GM18873 (cell line): ENCODE measurements around the gene PPP3CB.
"Not testable (repeated sequence)": the region's sequence is repeated elsewhere in the genome, so short reads cannot be mapped to it uniquely, and the experiment has no call there.

Experiments used
- ATAC-seq: cut with Tn5 transposase; IDR thresholded peaks from one replicate; pipeline ENCODE4 v1.9.1; 2021; ENCODE audit warnings: mild to moderate bottlenecking, moderate library complexity, moderate number of reproducible peaks; ENCODE audit not compliant: unreplicated experiment, low FRiP score

Gene PPP3CB

GRCh38 chr10:73423309-73423708 is 72.5 kb downstream of the PPP3CB start:
- no peak for ATAC-seq

DNA sequence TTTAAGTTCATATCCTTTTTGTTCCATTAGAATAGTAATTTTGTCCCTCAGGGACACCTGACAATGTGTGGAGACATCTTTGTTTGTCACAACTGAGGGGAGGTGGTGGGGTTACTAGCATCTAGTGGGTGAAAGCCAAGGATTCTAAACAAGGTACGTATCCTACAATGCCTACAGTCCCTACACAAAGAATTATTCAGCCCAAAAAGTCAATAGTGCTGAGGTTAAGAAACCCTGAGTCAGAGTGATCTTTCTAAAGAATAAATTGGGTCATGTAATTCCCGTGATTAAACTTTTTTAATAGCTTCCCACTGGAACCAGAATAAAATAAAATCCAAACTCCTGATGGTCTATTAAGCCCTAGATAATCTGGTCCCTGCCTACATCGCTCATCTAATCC is 79.3 kb downstream of the PPP3CB start:
- ATAC-seq = no peak

DNA sequence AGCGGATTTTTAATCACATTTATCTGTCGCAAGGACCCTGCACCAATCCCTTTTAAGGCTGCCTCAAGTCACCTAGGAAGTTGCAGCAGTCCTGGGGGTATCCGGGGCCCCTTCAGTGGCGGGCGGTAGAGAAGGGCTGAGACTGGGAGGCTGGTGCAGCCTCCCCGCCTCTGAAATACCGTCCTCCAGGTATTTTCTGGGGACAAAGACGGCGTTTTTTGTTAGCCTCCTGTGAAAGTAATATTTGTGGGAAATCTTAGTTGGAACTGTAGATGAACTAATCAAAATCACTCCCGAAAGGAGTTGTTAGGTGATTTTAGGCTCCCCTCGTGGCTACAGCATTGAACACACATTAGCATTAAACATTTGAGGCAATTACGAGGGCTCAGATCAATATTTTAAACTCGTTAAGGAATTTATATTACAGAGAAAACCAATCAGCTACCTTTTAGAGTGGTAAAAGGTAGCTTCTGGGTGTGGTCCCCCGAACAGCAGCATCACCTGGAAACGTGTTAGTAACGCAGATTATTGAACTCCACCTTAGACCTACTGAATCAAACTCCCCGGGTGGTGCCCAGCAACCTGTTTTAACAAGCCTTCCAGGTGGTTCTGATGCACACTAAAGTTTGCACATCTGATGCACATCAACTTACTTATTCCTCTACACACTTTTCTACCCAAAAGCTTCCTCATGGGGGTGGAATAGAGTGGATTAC is 81.4 kb downstream of the PPP3CB start:
- no peak for ATAC-seq

- peak; percentile 78 for ATAC-seq
Measured at GRCh38 chr10:73413528-73414229, 82.1 kb downstream of the PPP3CB start, which contains the start of gene ANXA7. Gene ANXA7 (minus strand): TSS chr10:73414058. CDS start chr10:73400856, 13,202 bp downstream.

DNA sequence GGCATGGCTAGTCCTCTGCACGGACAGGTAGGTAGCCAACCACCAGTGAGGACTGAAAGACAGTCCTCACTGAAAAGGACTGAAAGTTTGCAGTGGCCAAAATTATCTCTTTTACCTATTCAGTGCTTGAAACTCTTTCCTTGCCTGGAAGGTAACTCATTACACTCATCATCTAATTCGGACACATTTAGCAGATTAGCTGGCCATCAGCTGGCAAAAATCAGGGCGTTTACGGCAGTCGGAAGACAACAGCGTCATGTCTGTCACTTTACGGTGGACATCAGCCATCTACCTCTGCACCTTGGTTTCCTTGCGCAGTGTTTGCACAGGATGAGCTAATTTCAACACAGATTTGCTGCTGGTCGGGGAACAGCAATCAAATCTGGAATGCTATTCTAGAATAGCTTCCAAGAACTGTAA is 82.7 kb downstream of the PPP3CB start:
- peak; percentile 23 for ATAC-seq

GRCh38 chr10:73410897-73411296 is 84.9 kb downstream of the PPP3CB start:
- ATAC-seq = no peak

DNA sequence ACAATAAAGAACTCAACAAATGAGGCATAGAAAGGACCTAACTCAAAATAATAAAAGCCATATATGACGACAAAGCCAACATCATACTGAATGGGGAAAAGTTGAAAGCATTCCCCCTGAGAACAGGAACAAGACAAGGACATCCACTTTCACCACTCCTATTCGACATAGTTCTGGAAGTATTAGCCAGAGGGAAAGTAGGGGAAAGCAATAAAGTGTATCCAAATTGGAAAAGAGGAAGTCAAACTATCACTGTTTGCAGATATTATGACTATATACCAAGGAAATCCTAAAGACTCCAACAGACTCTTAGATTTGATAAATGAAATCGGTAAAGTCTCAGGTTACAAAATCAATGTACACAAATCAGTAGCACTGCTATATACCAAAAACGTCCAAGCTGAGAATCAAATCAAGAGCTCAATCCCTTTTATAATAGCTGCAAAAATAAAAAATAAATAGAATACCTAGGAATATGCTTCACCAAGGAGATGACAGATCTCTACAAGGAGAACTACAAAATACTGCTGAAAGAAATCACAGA is 86.8 kb downstream of the PPP3CB start:
- no peak for ATAC-seq

GRCh38 chr10:73408061-73408460 is 87.8 kb downstream of the PPP3CB start:
- ATAC-seq = no peak

DNA sequence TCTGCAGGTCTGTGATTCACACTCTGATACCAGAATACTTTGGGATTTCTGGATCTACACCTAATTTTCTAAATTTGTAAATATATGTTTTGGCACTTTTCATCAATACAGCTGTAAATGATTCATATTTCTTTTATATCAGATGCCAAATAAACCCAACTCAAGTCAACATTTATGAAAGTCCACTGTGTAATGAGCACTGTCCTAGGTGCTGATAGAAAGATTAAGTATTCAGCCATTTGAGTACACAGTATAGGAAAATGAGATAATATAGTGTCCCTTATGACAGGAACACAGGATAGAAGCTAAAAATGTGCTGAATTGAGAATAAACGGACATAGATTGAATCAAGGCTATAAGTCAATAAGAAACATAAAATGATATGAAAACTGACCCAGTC is 88.3 kb downstream of the PPP3CB start:
- no peak for ATAC-seq

DNA sequence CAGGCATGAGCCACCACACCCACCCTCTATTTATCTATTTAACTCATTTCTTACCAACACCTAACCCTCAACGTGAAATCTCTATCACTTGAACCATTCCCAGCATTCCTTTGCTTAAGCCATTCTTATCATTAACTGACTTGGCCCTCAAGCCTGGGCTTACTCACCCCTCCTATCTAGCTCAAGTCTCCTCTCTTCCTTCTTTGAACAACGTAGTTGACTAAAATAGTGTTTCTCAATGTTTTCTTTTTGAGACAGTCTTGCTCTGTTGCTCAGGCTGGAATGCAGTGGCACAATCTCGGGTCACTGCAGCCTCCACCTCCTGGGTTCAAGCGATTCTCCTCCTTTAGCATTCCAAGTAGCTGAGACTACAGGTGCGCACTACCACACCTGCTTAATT is 89.0 kb downstream of the PPP3CB start:
- no peak for ATAC-seq

DNA sequence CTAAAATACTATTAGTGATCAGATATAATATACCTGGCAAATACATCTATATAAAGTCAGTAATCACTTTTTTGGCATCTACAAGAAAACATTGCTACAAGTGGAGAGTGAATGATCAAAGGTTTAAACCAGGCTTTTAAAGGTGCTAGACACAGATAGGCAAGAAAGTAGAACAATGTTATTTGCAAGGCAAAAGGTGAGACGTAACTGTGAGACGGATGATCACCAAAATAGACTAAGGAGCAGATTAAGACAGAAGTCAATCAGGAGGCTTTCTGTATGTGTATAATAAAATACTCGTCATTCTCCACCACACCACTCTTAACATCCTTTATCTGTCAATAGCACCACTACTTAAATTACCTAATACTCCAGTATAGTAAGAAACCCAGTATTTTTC is 90.3 kb downstream of the PPP3CB start:
- no peak for ATAC-seq

GRCh38 chr10:73404690-73405089 is 91.1 kb downstream of the PPP3CB start:
- no peak for ATAC-seq

- ATAC-seq = no peak
Measured at GRCh38 chr10:73401636-73402035, 94.2 kb downstream of the PPP3CB start.

- ATAC-seq = no peak
Measured at GRCh38 chr10:73399063-73399462, 96.8 kb downstream of the PPP3CB start.

GRCh38 chr10:73398024-73398423 is 97.8 kb downstream of the PPP3CB start:
- no peak for ATAC-seq

- ATAC-seq = not testable (repeated sequence)
Measured at GRCh38 chr10:73394325-73394724, 101.5 kb downstream of the PPP3CB start.

DNA sequence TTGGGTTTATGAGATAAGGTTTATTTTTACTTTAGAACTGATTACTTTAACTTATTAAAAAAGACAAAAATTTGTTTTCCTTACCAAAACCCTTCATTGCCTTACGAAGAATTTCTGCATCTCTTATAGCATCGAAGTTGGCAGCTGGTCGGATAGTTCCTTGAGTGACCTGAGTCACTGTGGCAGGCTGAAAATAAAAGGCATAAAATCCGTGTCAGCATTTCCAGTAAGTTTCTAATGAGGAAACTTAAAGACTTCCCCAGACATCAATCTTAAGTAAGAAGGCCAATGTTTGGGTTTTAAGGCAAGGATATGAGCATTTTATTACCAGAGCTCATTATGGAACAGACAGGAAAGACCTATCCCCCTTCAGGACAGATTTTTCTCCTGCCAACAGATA is 107.6 kb downstream of the PPP3CB start:
- no peak for ATAC-seq

DNA sequence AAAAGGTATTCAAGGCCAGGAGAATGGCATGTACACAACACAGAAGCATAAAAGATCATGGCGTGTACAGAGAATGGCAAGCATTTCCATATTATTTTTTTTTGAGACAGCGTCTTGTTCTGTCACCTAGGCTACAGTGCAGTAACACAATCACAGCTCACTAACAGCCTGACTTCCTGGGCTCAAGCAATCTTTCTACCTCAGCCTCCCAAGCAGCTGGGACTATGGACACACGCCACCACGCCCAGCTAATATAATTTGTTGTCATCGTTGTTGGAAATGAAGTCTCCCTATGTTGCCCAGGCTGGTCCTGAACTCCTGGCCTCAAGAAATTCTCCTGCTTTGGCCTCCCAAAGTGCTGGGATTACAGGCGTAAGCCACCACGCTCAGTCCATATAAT is 109.2 kb downstream of the PPP3CB start:
- ATAC-seq = no peak
